ENCODE results near the gene TAS2R42.

- TF ChIP-seq, protein P1, sequence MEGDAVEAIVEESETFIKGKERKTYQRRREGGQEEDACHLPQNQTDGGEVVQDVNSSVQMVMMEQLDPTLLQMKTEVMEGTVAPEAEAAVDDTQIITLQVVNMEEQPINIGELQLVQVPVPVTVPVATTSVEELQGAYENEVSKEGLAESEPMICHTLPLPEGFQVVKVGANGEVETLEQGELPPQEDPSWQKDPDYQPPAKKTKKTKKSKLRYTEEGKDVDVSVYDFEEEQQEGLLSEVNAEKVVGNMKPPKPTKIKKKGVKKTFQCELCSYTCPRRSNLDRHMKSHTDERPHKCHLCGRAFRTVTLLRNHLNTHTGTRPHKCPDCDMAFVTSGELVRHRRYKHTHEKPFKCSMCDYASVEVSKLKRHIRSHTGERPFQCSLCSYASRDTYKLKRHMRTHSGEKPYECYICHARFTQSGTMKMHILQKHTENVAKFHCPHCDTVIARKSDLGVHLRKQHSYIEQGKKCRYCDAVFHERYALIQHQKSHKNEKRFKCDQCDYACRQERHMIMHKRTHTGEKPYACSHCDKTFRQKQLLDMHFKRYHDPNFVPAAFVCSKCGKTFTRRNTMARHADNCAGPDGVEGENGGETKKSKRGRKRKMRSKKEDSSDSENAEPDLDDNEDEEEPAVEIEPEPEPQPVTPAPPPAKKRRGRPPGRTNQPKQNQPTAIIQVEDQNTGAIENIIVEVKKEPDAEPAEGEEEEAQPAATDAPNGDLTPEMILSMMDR (conservative IDR thresholded peaks at IDR 0.05; ENCODE audit: low read length) = no peak
- no peak for TF ChIP-seq EZH2phosphoT487 (IDR thresholded peaks at IDR 0.05; ENCODE audit: borderline replicate concordance)
Observed at GRCh38 chr12:11144297-11144696, 42.4 kb downstream of the TAS2R42 start.

Measured in Loucy (cell line).